Neuronal stem cell (in vitro differentiated cells): ENCODE data around the gene AKAP7.
"Not testable (repeated sequence)": the region's sequence is repeated elsewhere in the genome, so short reads cannot be mapped to it uniquely, and the experiment has no call there.

Experiments
- DNase-seq: peaks from one replicate; pipeline ENCODE4 v3.0.0-alpha.2; 2013; ENCODE audit warnings: low spot score
- H2AFZ ChIP-seq: one replicate; pipeline ENCODE4 v1.6.1; 2013; ENCODE audit warnings: mild to moderate bottlenecking, low read length, inconsistent platforms
- H2AK5ac ChIP-seq: 2 replicates; pipeline ENCODE4 v1.6.1; 2013; ENCODE audit warnings: low read depth, mild to moderate bottlenecking, inconsistent platforms, low read length, moderate library complexity, mixed read lengths
- H2BK120ac ChIP-seq: 2 replicates; pipeline ENCODE4 v1.6.1; 2013; ENCODE audit warnings: low read depth, mild to moderate bottlenecking, inconsistent platforms, low read length, moderate library complexity, mixed read lengths
- H2BK12ac ChIP-seq: one replicate; pipeline ENCODE4 v1.6.1; 2013; ENCODE audit warnings: low read length, inconsistent platforms
- H2BK15ac ChIP-seq: 2 replicates; pipeline ENCODE4 v1.6.1; 2013; ENCODE audit warnings: mild to moderate bottlenecking, low read length, inconsistent platforms, mixed read lengths
- H2BK5ac ChIP-seq: one replicate; pipeline ENCODE4 v1.6.1; 2013; ENCODE audit warnings: inconsistent platforms, mild to moderate bottlenecking, low read length, moderate library complexity
- H3K14ac ChIP-seq: one replicate; pipeline ENCODE4 v1.6.1; 2013; ENCODE audit warnings: low read length, inconsistent platforms
- H3K18ac ChIP-seq: 2 replicates; pipeline ENCODE4 v1.6.1; 2013; ENCODE audit warnings: low read length, inconsistent platforms
- H3K23ac ChIP-seq: 2 replicates; pipeline ENCODE4 v1.6.1; 2013; ENCODE audit warnings: low read depth, mild to moderate bottlenecking, mixed read lengths, low read length, inconsistent platforms; ENCODE audit not compliant: poor library complexity
- H3K27ac ChIP-seq: replicated peaks from 3 replicates; pipeline ENCODE4 v1.5.1; 2013; ENCODE audit warnings: low read length, inconsistent platforms
- H3K27me3 ChIP-seq, 3 experiments: 2 replicates each; pipeline ENCODE4 v1.6.1; 2013; ENCODE audit warnings: low read length in 3 of 3, mild to moderate bottlenecking in 2 of 3, inconsistent platforms in 1 of 3, low read depth in 1 of 3, mixed read lengths in 1 of 3, moderate library complexity in 1 of 3; ENCODE audit not compliant: control insufficient read depth in 3 of 3, insufficient read depth in 3 of 3
- H3K36me3 ChIP-seq, 2 donors: replicated peaks in 1 of 2; 2 replicates each; pipeline ENCODE4 v1.6.1; 2013; ENCODE audit warnings: low read length in 2 of 2; ENCODE audit not compliant: control insufficient read depth in 2 of 2, insufficient read depth in 2 of 2
- H3K4ac ChIP-seq: 2 replicates; pipeline ENCODE4 v1.6.1; 2013; ENCODE audit warnings: inconsistent platforms, mild to moderate bottlenecking, low read length, moderate library complexity
- H3K4me1 ChIP-seq, 2 donors: 1 replicate in 1 of 2; 2 replicates in 1 of 2; pipeline ENCODE4 v1.6.1; 2013; ENCODE audit warnings: low read length in 2 of 2, low read depth in 1 of 2; ENCODE audit not compliant: control insufficient read depth in 2 of 2, insufficient read depth in 1 of 2
- H3K4me2 ChIP-seq: one replicate; pipeline ENCODE4 v1.6.1; 2013; ENCODE audit warnings: mild to moderate bottlenecking, low read length, inconsistent platforms; ENCODE audit not compliant: insufficient read depth, poor library complexity, severe bottlenecking
- H3K4me3 ChIP-seq, 2 donors: 2 replicates each; pipeline ENCODE4 v1.5.1; 2013; ENCODE audit warnings: low read length in 2 of 2, mild to moderate bottlenecking in 2 of 2, inconsistent platforms in 1 of 2, moderate library complexity in 1 of 2
- H3K79me1 ChIP-seq: one replicate; pipeline ENCODE4 v1.6.1; 2013; ENCODE audit warnings: low read depth, mild to moderate bottlenecking, inconsistent platforms, low read length, moderate library complexity
- H3K9ac ChIP-seq: one replicate; pipeline ENCODE4 v1.6.1; 2013; ENCODE audit warnings: mild to moderate bottlenecking, low read depth, low read length, inconsistent platforms; ENCODE audit not compliant: poor library complexity
- H3K9me3 ChIP-seq, 2 donors: replicated peaks in 1 of 2; 2 replicates each; pipeline versions ENCODE3 to v1.6.1; 2013; ENCODE audit warnings: low read length in 2 of 2, mild to moderate bottlenecking in 2 of 2, inconsistent platforms in 1 of 2, low read depth in 1 of 2, mixed read lengths in 1 of 2, moderate library complexity in 1 of 2; ENCODE audit not compliant: control insufficient read depth in 2 of 2, insufficient read depth in 1 of 2
- H4K8ac ChIP-seq: one replicate; pipeline ENCODE4 v1.6.1; 2013; ENCODE audit warnings: low read depth, mild to moderate bottlenecking, inconsistent platforms, low read length, moderate library complexity
- H4K91ac ChIP-seq: one replicate; pipeline ENCODE4 v1.6.1; 2013; ENCODE audit warnings: low read length, low read depth, mild to moderate bottlenecking, inconsistent platforms; ENCODE audit not compliant: poor library complexity
- WGBS, 2 donors: extraction: QIAGEN DNeasy Blood & Tissue Kit; methylation state at CpG; one replicate each; pipeline ENCODE4 v1.1.7; 2013; ENCODE audit warnings: missing lambda C conversion rate in 2 of 2, mixed read lengths in 1 of 2; ENCODE audit not compliant: insufficient read length in 2 of 2, insufficient replicate concordance in 1 of 2; ENCODE audit errors: extremely low coverage in 2 of 2; 5-methylcytosine and 5-hydroxymethylcytosine counted together

The AKAP7 gene

DNA sequence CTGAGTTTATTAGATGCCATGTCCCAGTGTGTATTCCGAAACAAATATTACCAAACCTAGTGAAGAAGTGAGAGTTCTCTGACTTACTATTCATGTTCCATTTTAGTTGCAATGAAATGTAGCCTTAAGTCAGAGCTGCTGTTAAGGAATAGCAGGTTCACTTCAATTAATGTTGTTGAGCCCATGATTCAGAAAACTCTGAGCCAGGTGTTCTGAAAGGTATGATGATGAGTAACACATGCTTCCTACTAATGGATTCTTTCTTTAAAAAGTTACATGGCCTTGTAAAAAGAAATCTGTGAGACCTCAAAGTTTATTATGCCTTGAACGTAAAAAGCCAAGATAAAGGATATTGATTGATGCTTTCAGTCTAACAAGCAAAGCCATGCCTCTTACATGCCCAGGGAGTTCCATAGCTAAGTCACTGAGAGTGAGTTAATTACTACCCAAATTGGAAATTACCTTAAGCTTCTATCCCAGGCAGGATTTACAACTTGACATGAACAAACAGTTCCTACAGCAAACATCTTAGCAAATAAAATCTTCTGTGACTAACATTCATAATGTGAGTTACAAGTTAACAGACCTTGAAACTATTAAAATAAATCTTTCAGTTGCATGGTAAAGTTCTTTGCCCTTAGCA lies 122.9 kb downstream of the AKAP7 start:
- Histone ChIP-seq H3K23ac (no peak overlapping the region), H3K27ac (no peak overlapping the region), H2BK12ac (no peak overlapping the region), H3K4ac (no peak overlapping the region), H3K14ac (no peak overlapping the region), H3K4me3 (no peak overlapping the region), H3K4me1 (peaks cover 1 to 3% of the 10 kb centered on the region in 2 donors), H2BK15ac (no peak overlapping the region), H3K4me2 (no peak overlapping the region), H3K79me1 (no peaks in the 10 kb centered on the region), H2BK5ac (no peak overlapping the region), H4K8ac (no peak overlapping the region), H3K18ac (no peak overlapping the region), H2AFZ (no peak overlapping the region), H3K27me3 (no peaks in the 10 kb centered on the region), H4K91ac (no peak overlapping the region), H3K9ac (no peak overlapping the region), H3K9me3 (peaks cover 0 to 5% of the 10 kb centered on the region in 2 donors), H2AK5ac (no peak overlapping the region), H2BK120ac (no peak overlapping the region), H3K36me3 (no peaks in the 10 kb centered on the region)
- no CpG with 5 or more reads among the region's 2 CpGs for WGBS, 2 donors
- no peak for DNase-seq

DNA sequence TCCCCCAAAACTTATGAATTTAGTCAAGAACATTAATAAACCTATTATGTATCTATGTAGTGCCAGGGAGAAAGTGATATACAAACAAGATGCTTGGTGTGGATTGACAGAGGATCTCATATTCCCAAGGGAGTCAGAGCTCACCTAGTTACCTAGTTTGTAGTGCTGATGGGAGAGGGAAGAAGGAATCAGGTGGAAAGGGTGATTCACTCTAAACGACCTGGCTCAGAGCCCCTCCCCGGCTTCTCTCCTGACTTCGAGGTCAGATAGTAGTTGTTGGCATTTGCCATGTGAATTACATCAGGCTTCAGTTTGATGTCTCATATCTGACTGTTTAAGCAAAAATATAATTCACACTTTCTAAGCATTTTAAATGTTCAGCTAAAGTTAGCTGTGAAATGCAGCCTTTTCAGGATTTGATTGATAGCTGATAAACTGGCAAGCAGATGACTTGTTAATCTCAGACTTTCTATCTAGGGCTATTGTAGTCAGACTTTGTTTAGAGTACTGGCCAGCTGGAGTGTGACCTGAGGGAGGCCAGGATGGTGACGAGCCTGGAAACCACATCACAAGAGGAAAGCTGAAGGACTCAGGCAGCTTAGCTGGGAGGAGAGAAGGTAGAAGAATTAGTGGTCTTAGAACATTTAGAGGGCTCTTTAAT lies 123.7 kb downstream of the AKAP7 start:
- no peak for DNase-seq
- Histone ChIP-seq H3K4me1 (peaks cover 1 to 3% of the 10 kb centered on the region in 2 donors), H3K27ac (peak overlapping the region; percentile 19)

DNA sequence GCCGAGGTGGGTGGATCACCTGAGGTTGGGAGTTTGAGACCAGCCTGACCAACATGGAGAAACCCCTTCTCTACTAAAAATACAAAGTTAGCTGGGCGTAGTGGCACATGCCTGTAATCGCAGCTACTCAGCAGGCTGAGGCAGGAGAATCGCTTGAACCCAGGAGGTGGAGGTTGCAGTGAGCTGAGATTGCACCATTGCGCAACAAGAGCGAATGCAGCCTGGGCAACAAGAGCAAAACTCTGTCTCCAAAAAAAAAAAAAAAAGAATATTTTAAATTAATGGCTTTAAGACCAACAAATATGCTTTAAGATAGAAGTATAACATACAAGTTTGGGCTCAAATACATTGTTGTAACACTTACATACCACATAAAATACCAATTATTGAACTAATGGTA lies 125.7 kb downstream of the AKAP7 start:
- no CpG with 5 or more reads among the region's 6 CpGs for WGBS, 2 donors
- not testable (repeated sequence) for H2BK5ac ChIP-seq, H3K36me3 ChIP-seq, H2BK120ac ChIP-seq, DNase-seq, H3K9me3 ChIP-seq, H3K18ac ChIP-seq, H4K91ac ChIP-seq, H3K9ac ChIP-seq, H3K4me1 ChIP-seq, H3K4me2 ChIP-seq, H3K4ac ChIP-seq, H2AFZ ChIP-seq, H3K79me1 ChIP-seq, H3K27me3 ChIP-seq, H2BK15ac ChIP-seq, H3K23ac ChIP-seq, H3K4me3 ChIP-seq, H3K27ac ChIP-seq, H4K8ac ChIP-seq, H2BK12ac ChIP-seq, H2AK5ac ChIP-seq, H3K14ac ChIP-seq

More for the DNA sequence above, 123.7 kb downstream of the AKAP7 start:
- Histone ChIP-seq H2BK12ac (no peak overlapping the region), H3K79me1 (no peaks in the 10 kb centered on the region), H3K14ac (no peak overlapping the region), H3K18ac (no peak overlapping the region), H3K4me3 (no peak overlapping the region), H3K27me3 (no peaks in the 10 kb centered on the region), H2AK5ac (no peak overlapping the region), H3K9me3 (peaks cover 0 to 5% of the 10 kb centered on the region in 2 donors), H3K4ac (no peak overlapping the region), H3K9ac (no peak overlapping the region), H3K36me3 (no peaks in the 10 kb centered on the region), H2BK15ac (no peak overlapping the region), H3K23ac (no peak overlapping the region), H2BK120ac (no peak overlapping the region), H2BK5ac (no peak overlapping the region), H2AFZ (no peak overlapping the region), H4K91ac (no peak overlapping the region), H4K8ac (no peak overlapping the region), H3K4me2 (no peak overlapping the region)
- no CpG with 5 or more reads among the region's 4 CpGs for WGBS, 2 donors

DNA sequence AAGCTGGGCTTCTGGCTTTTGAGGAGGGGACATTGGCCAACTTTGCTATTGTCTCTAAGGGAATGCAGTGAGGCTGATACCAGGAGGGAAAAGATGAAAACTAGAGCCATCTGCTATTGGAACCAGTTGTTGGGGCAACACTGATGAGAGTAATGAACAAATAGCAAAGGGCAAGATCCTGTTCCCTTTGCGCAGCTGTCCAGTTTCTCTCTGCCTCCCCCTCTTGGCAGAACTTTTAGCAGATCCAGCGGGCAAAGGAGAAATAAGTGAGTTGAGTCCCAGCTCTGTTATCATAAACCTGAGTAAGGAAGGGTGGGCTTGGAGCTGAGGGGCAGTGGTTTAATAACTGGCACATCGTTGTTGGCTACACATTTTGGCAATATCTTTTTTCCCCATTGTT lies 126.8 kb downstream of the AKAP7 start:
- H3K27me3 ChIP-seq, result no peaks in the 10 kb centered on the region
- no peak overlapping the region for H2BK120ac ChIP-seq
- no peak overlapping the region for H4K8ac ChIP-seq
- peaks cover 0 to 5% of the 10 kb centered on the region in 2 donors for H3K9me3 ChIP-seq
- H3K79me1 ChIP-seq, result no peaks in the 10 kb centered on the region
- no peak overlapping the region for H3K9ac ChIP-seq
- H3K18ac ChIP-seq, result no peak overlapping the region
- H3K4me3 ChIP-seq, result no peak overlapping the region
- no peak overlapping the region for H3K23ac ChIP-seq
- H2BK5ac ChIP-seq, result no peak overlapping the region
- DNase-seq, result no peak
- H3K4me2 ChIP-seq, result no peak overlapping the region
- no peak overlapping the region for H2AFZ ChIP-seq
- peaks cover 1 to 3% of the 10 kb centered on the region in 2 donors for H3K4me1 ChIP-seq
- H4K91ac ChIP-seq, result no peak overlapping the region
- no CpG with 5 or more reads among the region's 3 CpGs for WGBS, 2 donors
- no peak overlapping the region for H3K27ac ChIP-seq
- no peak overlapping the region for H3K14ac ChIP-seq
- no peak overlapping the region for H3K4ac ChIP-seq
- H2BK12ac ChIP-seq, result no peak overlapping the region
- no peak overlapping the region for H2AK5ac ChIP-seq
- no peaks in the 10 kb centered on the region for H3K36me3 ChIP-seq
- H2BK15ac ChIP-seq, result no peak overlapping the region
